ENCODE measurements around the gene METRNL.
"Not testable (repeated sequence)": the region's sequence is repeated elsewhere in the genome, so short reads cannot be mapped to it uniquely, and the experiment has no call there.

METRNL gene, protein sequence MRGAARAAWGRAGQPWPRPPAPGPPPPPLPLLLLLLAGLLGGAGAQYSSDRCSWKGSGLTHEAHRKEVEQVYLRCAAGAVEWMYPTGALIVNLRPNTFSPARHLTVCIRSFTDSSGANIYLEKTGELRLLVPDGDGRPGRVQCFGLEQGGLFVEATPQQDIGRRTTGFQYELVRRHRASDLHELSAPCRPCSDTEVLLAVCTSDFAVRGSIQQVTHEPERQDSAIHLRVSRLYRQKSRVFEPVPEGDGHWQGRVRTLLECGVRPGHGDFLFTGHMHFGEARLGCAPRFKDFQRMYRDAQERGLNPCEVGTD

DNA sequence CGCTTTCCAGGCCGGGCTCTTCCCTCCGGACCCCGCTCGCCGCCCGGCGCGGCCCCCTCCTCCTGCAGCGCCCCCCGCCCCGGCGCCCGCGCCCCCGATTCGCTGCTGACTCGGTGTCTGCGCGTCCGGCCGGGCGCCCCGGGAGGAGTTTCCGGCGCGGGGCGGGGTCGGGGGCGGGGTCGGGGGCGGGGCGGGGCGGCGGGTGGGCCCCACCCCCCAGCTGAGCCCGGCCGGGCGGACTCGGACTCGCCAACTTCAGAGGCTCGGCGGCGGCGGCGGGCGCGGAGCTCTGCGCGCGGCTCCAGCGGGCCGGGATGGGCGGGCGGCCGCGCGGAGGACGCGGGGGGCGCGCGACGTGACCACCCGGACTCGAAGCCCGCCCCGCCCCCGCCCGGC, at the start of gene METRNL:
METRNL (plus strand) TSS at position 258 of the 396 bp plus-strand sequence. CDS start 207 bp downstream, outside the sequence.
- DNase-seq (ENCODE audit: low read depth in 2 of 3, low spot score in 2 of 3): peak in 2 of 3 experiments; percentile 50 to 56

DNA sequence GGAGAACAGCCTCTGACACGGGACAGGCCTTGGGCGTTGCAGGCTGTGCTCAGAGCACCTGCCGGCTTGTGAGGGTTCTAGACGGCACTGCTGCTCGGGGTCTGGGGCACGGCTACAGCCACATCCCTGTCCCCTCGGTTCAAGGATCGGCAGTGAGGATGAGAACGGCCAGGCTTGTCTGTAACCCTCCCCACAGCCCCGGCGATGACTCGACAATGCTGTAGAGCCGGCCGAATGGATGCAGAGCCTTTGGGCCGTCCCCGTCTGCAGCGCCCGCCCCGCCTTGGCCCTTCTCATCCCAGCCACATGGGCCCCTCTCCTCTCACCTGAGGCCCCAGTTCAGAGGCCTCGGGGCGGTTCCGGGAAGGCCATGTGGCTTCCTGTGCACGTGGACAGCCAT, 49.0 kb upstream of the METRNL start:
- DNase-seq (ENCODE audit: low read depth in 2 of 3, low spot score in 2 of 3): no peak

DNA sequence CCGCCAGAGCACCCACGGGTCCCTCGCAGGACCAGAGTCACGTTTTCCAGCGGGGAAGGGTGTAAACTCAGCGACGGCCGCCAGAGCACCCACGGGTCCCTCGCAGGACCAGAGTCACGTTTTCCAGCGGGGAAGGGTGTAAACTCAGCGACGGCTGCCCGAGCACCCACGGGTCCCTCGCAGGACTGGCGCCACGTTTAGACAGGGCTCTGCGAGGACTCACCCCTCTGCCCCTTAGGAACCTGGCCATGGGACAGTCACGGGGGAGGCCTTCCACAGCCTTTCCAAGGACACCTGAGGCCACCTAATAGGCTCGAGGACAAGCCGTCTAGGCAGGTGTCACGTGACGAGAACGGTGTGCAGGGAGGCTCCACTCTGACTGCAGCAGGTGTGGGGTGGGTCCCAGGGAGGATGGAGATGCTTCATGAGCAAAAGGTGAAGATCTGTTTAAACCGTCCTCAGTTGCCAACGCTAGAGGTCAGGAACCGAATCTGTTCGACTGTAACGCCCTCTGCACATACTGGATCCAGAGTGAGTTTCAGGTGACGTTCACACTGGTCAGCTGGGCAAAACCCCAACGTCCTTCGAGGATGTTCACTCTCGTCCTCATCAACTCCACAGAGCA, 48.0 kb upstream of the METRNL start:
- no peak for DNase-seq (ENCODE audit: low read depth in 2 of 3, low spot score in 2 of 3)

DNA sequence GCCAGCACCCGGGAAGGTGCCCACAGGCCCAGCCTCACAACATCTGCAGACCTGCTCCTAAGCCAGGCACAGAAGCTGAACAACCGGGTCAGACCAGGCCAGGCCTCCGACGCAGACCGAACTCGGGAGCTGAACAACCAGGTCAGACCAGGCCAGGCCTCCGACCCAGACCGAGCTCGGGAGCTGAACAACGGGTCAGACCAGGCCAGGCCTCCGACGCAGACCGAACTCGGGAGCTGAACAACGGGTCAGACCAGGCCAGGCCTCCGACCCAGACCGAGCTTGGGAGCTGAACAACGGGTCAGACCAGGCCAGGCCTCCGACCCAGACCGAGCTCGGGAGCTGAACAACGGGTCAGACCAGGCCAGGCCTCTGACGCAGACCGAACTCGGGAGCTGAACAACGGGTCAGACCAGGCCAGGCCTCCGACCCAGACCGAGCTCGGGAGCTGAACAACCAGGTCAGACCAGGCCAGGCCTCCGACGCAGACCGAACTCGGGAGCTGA, 47.4 kb upstream of the METRNL start:
- not testable (repeated sequence) for DNase-seq (ENCODE audit: low read depth in 2 of 3, low spot score in 2 of 3)

DNA sequence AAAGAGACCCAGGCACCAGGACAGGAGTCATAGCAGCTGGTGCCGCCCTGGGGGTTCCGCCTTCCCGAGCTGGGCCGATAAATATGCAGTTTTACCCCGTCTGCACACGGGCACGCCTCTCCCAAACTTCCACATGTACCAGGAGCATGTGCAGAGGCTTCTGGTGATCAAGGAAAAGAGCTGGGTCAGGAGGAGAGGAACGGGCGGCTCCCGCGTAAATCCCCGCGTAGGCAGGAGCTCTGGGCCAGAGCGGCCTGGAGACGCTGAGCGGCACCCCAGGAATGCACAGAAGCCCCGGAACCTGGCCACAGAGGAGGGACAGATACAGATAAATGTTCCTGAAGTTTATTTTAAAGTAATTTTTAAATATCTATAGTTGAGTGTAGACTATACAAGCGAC, 46.6 kb upstream of the METRNL start:
- DNase-seq (ENCODE audit: low read depth in 2 of 3, low spot score in 2 of 3): no peak

- DNase-seq (ENCODE audit: low read depth in 2 of 3, low spot score in 2 of 3): no peak
Measured at GRCh38 chr17:83034525-83034924, 44.9 kb upstream of the METRNL start.

DNA sequence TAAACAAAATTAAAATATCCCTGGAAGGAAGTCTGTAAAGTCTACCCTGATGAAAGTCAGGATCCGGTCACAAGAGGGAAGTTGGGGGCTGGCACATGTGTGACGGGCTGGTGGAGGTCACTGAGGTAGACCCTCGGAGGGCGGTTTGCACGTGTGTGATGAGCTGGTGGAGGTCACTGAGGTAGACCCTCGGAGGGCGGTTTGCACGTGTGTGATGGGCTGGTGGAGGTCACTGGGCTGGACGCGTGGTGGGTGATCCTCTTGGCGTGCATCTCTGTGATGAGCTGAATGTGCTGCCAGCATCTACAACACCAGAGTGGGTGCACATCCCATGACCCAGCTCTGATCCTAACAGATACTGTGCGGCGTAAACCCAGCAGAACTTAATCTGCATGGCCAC, 43.7 kb upstream of the METRNL start:
- no peak for DNase-seq (ENCODE audit: low read depth in 2 of 3, low spot score in 2 of 3)

- no peak for DNase-seq (ENCODE audit: low read depth in 2 of 3, low spot score in 2 of 3)
Measured at GRCh38 chr17:83036193-83036592, 43.2 kb upstream of the METRNL start.

DNA sequence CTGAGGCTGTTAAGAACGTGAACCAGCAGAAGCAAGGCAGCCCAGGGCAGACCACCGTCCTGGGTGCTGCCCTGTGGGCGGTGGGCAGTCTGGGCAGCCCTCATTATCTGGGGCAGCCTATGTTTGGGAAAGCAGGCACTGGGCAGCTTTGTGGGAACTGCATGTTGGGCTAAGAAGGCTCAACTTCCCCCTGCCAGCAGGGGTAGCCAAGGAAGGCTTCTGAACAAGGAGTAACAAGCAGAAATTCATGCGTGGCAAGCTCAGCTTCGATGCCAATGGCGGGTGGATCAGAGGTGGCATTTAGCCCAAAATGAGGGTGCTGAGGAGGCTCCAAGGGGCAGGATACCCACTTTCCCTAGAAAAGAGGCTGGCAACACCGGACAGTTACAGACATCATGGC, 42.7 kb upstream of the METRNL start:
- DNase-seq (ENCODE audit: low read depth in 2 of 3, low spot score in 2 of 3): no peak

DNA sequence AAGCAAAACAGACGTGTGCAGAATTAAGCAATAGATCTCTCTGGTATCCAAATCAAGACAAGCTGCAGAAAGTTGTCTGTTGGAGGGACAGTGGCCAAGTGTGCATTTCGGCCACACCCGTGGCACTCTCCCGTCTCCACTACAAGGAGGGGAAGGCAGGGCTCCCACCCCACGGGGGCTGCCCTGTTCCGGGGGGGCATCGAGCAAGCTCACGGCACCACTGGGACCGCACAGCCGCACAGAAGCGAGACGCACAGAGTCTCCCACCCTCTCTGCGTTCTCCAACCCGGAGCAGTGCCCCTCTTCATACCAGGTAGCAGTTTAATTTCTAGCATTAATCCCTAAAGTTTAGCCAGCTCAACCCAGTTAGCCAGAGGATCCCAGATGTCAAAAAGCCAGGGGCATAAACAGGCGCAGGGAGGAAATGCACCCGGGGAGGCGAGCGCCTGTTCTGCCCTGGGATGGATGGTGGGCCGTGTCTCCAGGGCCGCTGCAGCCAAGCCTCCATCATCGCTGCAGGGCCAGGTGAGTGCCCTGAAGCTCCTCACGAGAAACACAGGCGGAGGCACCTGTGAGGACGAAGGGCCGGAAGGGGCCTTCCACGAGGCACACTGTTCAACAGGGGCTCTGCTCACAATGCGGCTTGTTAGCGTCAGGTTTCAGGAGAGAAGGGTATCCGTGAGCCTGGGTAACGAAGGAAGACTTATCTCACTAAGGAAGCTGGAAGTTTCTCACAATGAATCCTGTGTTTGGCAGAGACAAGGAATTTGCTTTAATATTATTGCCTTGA, 42.1 kb upstream of the METRNL start:
- DNase-seq (ENCODE audit: low read depth in 2 of 3, low spot score in 2 of 3): no peak

- DNase-seq (ENCODE audit: low read depth in 2 of 3, low spot score in 2 of 3): no peak
Measured at GRCh38 chr17:83037874-83038165, 41.6 kb upstream of the METRNL start.

DNA sequence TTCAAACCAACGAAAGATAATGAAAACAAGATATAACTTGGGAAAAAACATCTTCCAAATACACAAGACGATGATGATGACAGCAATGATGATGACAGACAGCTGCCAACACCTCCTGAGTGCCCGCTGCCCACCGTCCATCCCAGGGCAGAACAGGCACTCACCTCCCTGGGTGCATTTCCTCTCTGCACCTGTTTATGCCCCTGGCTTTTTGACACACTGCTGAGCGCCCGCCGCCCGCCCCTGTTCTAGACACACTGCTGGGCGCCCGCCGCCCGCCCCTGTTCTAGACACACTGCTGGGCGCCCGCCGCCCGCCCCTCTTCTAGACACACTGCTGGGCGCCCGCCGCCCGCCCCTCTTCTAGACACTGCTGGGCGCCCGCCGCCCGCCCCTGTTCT, 40.4 kb upstream of the METRNL start:
- not testable (repeated sequence) for DNase-seq (ENCODE audit: low read depth in 2 of 3, low spot score in 2 of 3)

- no peak for DNase-seq (ENCODE audit: low read depth in 2 of 3, low spot score in 2 of 3)
Measured at GRCh38 chr17:83041305-83041704, 38.1 kb upstream of the METRNL start.

GRCh38 chr17:83042522-83043158, 36.8 kb upstream of the METRNL start:
- no peak for DNase-seq (ENCODE audit: low read depth in 2 of 3, low spot score in 2 of 3)

- not testable (repeated sequence) for DNase-seq (ENCODE audit: low read depth in 2 of 3, low spot score in 2 of 3)
Measured at GRCh38 chr17:83044479-83044878, 34.9 kb upstream of the METRNL start.

DNA sequence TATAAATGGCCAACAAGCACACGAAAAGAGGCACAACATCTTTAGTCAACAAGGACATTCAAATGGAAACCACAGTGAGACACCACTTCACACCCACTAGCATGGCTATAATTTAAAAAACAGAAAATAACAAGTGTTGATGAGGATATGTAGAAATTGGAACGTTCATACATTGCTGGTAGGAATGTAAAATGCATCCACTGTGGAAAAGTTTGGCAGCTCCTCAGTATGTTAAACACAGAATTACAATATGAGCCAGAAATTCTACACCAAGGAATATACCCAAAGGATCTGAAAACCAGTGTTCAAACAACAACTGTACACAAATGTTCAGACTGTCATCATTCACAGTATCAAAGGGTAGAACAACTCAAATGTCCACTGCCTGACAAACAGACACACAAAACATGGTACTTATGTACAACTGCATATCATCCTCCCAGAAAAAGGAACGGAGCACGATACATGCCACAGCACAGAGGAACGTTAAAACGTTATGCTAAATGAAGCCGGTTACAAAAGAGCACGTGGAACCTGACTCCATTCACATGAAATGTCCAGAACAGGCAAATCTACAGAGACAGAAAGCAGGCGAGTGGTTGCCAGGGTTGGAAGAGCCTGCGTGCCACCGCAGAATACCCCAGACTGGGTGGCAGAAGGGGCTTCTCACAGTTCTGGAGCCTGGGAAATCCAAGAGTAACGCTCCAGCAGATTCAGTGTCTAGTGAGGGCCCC, 32.8 kb upstream of the METRNL start:
- no peak for DNase-seq (ENCODE audit: low read depth in 2 of 3, low spot score in 2 of 3)

- DNase-seq (ENCODE audit: low read depth in 2 of 3, low spot score in 2 of 3): no peak
Measured at GRCh38 chr17:83047182-83047478, 32.3 kb upstream of the METRNL start.

- DNase-seq (ENCODE audit: low read depth in 2 of 3, low spot score in 2 of 3): not testable (repeated sequence)
Measured at GRCh38 chr17:83047818-83048475, 31.5 kb upstream of the METRNL start.

DNA sequence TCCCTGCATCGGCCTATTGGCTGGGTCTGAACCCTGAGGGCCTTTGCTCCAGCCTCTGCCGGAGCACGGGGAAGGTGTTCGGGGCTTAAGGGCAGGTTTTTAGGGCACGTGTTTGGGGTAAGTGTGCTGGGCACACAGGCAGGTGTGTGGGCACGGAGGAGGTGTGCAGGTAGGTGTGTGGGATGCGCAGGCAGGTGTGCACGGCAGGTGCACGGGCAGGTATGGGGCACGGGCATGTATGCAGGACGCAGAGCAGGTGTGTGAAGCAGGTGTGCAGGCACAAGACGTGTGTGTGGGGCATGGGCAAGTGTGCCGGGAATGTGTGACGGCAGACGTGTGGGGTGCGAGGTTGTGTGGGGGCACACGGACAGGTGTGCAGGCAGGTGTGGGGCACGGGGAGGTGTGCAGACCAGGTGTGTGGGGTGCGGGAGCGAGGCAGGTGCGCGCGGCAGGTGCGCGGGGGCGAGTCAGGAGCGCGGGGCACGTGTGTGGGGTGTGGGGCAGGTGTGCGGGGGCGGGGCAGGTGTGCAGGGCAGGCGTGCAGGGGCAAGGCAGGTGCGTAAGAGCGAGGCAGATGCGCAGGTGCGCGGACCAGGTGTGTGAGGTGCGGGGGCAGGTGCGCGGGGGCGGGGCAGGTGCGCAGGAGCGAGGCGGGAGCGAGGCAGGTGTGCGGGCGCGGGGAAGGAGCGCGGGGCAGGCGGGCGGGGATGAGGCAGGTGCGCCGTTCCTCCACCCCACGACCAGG, 28.6 kb upstream of the METRNL start:
- DNase-seq (ENCODE audit: low read depth in 2 of 3, low spot score in 2 of 3): no peak
